HG03457 (cell line): ENCODE measurements around the gene PATJ.

Source experiments
- ATAC-seq: cut with Tn5 transposase; IDR thresholded peaks from one replicate; pipeline ENCODE4 v1.9.1; 2021; ENCODE audit warnings: moderate number of reproducible peaks; ENCODE audit not compliant: unreplicated experiment

Gene PATJ

GRCh38 chr1:62084310-62084890 is 342.1 kb downstream of the PATJ start:
- no peak for ATAC-seq

DNA sequence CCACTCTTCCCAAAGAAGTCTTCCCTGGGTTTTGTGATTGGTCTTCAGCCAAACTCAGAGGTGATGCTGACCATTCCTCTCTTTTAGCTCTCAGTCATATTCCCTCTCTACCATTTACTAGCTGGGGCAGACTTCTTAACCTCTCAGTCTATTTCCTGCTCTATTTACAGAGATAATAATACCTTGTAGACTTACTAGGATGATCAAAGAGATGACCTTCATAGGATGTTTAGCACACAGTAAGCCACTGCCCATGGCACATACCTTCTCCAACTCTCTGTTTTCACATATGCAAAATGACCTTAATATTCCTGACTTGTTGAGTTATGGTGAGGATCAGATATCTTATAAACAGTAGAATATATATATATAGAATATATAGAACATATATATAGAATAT is 346.2 kb downstream of the PATJ start:
- no peak for ATAC-seq

DNA sequence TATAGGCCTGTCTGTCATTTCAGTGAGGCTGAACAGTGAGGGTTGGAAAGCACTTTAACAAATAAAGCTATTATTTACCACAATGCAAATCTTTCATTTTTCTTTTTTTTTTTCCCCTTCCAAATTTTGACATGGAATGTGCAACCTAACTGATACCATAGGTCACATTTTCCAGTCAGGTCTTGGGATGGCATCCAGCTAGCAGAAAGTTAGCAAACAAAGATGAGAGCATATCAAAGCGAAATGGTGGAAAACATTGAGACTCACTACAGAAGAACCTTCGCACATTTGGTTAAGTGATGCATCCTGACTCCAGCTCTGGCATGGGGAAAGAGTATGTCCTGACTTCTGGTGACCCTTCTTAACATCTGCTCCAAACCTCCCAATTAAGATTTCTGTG is 347.3 kb downstream of the PATJ start:
- ATAC-seq, result no peak

GRCh38 chr1:62090016-62090415 is 347.7 kb downstream of the PATJ start:
- ATAC-seq, result no peak

DNA sequence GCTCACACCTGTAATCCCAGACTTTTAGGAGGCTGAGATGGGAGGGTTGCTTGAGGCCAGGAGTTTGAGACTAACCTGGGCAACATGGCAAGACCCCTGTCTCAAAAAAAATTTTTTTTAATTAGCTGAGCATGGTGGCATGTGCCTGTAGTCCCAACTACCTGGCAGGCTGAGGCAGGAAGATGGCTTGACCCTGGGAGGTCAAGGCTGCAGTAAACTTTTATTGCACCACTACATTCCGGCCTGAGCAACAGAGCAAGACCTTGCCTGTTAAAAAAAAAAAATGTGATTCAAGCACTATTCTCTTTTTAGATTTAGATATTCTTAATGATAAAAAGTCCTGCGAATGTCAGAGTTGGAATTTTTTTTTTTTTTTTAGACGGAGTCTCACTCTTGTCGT is 349.8 kb downstream of the PATJ start:
- ATAC-seq, result no peak

DNA sequence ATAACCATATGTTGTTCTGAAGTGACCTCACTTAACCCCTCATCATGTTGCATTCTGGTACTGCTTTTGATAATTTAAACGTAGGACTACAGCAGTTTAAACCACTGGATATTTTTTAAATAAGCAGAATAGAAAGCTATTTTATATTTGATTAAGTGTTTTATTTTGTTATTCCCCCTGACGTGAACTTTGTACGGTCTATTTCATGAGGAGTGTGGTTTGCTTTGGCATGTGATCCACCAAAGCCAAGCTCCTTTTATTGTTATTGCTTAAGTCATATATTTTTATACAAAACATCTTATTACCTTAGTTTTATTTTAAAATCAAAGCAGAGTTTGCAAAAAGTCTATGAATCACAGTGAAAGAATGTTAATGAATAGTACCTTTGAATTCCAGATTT is 351.0 kb downstream of the PATJ start:
- ATAC-seq, result no peak

DNA sequence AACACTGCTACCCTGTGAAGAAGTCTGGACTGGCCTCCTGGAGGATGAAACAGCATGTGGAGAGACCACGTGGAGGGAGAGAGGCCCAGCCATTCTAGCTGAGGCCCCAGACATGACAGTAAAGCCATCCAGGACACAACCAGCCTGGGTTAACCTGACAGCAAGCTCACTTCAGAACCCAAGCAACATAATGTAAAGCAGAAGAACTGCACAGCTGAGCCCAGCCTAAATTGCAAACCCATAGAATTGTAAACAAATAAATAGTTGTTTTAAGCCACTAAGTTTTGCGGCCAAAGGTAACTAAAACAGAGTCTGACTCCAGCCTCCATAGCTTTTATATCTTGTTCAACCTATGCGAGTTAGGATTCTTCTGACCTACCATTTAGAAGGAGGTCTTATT is 355.2 kb downstream of the PATJ start:
- ATAC-seq, result no peak

GRCh38 chr1:62100442-62100841 is 358.2 kb downstream of the PATJ start:
- no peak for ATAC-seq

DNA sequence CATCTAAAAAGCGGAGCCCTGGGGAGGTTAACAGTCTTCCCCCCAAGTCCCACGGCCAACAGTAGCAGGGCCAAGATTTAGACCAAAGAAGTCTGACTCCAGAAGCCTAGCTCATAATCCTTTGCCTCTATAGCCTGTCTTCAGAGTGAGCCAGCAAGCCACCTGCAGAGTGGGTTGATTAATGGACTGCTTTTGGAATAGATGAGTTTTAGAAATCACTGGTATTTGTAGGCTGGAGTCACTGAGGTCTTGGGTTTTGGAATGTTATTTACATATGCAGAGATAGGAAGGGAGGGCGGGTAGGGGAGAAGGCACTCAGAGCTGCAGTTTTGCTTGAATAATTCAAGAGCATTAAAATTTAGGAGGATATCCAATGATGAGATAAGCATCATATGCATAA is 361.6 kb downstream of the PATJ start:
- ATAC-seq, result no peak

- no peak for ATAC-seq
These were observed 365.6 kb downstream of the PATJ start for GRCh38 chr1:62107923-62108322.

- no peak for ATAC-seq
These were observed 366.8 kb downstream of the PATJ start for GRCh38 chr1:62109124-62109523.

DNA sequence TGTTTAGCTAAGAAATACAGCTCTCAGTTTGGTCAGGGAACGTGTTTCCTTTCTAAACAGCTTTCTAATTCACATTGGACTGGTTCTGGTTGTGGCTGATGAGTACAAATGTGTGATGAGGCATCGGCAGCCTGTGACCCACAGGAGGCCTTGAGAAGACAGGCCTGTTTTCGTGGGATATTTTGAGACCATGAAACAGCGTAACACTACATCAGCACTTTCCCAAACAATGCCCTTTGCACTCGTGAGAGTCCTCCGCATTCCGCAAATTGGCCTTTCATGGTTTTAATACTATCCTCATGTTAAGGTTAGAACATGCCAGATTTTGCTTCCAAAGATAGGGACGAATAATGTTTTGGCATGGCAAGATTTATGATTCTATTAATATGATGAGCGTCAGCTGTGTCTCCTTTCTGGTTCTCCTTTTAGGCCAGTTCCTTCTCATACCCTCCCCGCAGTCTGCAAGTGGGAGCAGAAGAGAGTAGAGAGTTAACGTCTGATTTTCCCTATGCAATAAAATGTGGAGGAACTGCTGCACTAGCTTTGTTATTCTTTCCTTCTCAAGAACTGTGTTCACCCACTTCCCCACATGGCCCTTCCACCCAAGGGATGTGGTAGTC is 368.0 kb downstream of the PATJ start:
- no peak for ATAC-seq

- no peak for ATAC-seq
These were observed 368.8 kb downstream of the PATJ start for GRCh38 chr1:62111084-62111483.

GRCh38 chr1:62113507-62113906 is 371.2 kb downstream of the PATJ start:
- no peak for ATAC-seq

- no peak for ATAC-seq
These were observed 374.9 kb downstream of the PATJ start for GRCh38 chr1:62117018-62117750.

- no peak for ATAC-seq
These were observed 384.5 kb downstream of the PATJ start for GRCh38 chr1:62126579-62127290.

GRCh38 chr1:62128745-62129144 is 386.5 kb downstream of the PATJ start:
- ATAC-seq, result no peak

- peak; percentile 82 for ATAC-seq
These were observed 388.9 kb downstream of the PATJ start for GRCh38 chr1:62131093-62131725.

GRCh38 chr1:62138029-62138428 is 395.7 kb downstream of the PATJ start:
- no peak for ATAC-seq

DNA sequence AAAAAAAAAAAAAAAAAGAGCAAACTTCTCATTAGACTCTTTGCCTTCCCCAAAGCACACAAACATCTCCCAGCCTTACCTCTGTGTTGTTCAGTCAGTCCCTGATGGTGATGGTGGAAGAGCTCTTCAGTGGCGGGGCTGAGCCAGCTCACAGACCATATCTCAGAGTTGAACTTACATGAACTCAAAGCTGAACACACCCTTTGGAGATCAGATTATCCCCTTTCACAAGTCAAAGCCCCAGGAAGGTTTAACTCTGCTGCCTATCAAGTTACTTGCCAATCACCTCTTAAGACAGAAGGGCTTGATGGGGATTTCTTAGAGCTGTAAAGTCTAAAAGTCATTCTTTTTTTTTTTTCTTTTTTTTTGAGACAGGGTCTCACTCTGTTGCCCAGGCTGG is 397.1 kb downstream of the PATJ start:
- ATAC-seq, result no peak

DNA sequence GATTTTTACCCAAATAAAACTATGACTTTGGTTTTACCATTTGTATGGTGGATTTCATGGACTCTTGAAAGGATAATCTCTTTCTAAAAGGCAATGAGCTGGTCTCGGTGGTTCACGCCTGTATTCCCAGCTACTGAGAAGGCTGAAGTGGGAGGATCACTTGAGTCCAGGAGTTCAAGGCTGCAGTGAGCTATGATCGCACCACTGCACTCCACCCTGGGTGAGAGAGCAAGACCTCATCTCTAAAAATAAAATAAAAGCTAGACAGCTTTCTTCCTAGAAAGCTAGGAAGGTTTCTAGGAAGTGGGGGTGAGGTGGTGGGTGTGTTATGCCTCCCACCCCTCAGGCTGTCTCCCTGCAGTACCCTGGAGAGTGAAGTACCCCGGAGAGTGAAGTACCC is 398.4 kb downstream of the PATJ start:
- ATAC-seq, result no peak
